Subcutaneous adipose tissue (tissue), 4 donors: ENCODE results near the gene TACC3. TPM values are rescaled to one million over a fixed set of nuclear protein-coding genes. Genes with fewer than 3 reads are reported as not detected.

Experiments used
- total RNA-seq, 4 donors: library from RNA; depleted of rRNA; stranded (reverse); fragments of >200 nt; gene quantifications; one replicate each; pipeline ENCODE4 v1.1.0, GENCODE V29; 2016
- TF ChIP-seq, protein P1 (sequence below): fragments of 450-650 bp; IDR thresholded peaks from one replicate; pipeline ENCODE4 v1.5.1; 2016; ENCODE audit warnings: low read depth, mild to moderate bottlenecking, control low read depth, antibody characterized with exemption, moderate library complexity

Gene TACC3
- total RNA-seq, 4 donors from 2014 or later = 3.9 to 18.1 (median 15.4) TPM

DNA sequence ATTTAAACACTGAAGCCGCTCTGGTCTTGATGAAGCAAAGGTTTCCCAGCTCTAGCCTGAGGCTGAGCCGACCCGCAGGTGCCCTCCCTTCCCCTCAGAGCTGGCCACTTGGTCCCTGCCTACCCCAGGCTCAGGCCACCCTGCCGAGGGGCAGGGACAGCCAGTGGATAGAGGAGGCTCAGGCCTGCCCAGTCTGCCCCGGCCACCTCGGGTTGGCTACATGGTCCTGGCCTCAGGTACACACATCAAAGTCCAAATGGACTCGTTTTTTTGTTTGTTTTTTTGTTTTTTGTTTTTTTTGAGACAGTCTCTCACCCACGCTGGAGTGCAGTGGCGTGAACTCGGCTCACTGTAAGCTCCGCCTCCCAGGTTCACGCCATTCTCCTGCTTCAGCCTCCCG is 23.8 kb downstream of the TACC3 start:
- TF ChIP-seq, protein P1, sequence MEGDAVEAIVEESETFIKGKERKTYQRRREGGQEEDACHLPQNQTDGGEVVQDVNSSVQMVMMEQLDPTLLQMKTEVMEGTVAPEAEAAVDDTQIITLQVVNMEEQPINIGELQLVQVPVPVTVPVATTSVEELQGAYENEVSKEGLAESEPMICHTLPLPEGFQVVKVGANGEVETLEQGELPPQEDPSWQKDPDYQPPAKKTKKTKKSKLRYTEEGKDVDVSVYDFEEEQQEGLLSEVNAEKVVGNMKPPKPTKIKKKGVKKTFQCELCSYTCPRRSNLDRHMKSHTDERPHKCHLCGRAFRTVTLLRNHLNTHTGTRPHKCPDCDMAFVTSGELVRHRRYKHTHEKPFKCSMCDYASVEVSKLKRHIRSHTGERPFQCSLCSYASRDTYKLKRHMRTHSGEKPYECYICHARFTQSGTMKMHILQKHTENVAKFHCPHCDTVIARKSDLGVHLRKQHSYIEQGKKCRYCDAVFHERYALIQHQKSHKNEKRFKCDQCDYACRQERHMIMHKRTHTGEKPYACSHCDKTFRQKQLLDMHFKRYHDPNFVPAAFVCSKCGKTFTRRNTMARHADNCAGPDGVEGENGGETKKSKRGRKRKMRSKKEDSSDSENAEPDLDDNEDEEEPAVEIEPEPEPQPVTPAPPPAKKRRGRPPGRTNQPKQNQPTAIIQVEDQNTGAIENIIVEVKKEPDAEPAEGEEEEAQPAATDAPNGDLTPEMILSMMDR = no peak

DNA sequence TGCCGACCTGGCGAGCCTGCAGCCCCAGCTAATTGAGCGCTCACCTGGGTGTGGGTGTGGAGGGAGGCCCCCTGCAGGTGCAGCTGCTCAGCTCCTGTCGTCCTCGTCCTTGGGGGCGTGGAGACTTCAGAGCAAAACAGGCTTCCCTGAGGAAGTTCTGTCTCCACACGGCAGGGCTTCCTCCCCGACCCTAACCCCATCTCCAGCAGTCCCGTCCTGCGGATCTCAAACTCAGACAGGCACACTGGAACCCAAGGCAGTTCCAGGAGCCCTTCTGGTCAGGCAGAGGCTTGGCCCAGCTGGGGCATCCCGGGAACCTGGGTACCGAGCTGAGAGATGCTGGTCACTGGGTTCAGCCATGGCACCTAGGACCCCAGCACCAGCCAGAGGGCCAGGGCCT is 24.4 kb downstream of the TACC3 start:
- TF ChIP-seq, protein P1 = no peak

DNA sequence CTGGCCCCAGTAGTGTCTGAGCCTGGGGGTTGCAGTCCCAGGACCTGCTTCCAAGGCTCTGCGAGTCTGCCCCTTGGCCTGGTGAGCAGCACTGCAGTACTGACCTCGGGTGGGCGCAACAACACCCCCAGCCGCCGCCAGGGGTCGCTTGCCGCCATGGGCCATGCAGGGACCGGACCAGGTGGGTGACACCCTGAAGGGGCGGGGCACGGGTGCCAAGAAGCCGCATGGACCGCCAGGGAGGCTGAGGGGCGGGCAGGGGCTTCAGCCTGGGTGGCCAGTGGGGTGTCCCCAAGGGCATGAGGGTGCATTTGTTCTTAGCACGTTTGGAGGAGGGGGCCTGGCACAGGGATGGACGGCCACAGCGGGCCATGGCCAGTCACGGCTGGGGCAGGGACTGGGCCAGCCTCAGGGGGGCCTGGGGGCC is 25.0 kb downstream of the TACC3 start:
- TF ChIP-seq, protein P1 = no peak

DNA sequence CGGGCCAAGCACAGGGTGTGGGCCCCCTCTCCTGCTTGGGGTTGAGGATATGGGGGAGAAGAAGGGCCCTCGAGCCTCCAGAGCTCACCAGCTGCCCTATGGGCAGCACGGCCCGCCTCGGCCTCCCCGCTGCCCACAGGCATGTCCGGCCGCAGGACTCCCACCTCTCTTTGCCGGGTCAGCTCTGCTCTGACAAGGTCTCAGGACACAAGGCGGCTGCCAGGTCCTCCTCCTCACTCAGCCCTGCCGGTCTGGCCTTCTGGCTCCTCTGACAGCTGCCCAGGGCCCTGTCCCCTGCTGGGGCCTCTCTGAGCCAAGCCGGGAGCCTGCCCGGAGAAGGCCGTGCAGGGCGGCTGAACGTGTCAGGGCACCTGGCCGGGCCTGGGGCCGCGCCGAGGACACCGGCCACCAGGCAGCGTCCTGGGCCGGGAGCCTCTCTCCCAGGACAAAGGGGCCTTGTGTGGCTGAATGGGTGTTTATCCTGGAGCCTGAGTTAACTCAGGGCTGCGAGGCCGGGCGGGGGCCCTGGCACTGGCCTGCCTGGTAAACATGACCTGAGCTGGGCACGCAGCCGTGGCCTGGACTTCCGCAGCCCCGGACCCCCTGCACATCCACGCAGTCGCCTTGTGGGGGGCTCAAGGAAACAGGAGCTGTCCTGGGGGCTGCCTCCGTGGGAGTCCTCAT is 25.7 kb downstream of the TACC3 start:
- TF ChIP-seq, protein P1 = no peak

DNA sequence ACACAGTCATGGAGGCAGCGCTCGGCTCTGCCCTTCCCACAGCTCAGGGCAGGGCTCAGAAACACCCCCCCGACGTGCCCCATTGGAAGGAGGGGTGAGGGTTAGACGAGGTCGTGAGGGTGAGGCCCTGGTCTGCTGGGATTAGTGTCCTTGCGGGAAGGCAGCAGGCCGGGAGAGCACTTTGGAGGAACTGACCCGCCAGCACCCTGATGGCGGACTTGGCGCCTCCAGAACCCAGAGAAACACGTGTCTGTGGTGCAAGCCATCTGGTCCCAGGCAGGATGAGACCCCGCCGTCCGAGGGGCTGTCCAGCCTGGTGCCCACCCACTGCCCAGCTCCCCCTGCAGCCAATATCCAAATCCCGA is 26.3 kb downstream of the TACC3 start:
- TF ChIP-seq, protein P1 = no peak

DNA sequence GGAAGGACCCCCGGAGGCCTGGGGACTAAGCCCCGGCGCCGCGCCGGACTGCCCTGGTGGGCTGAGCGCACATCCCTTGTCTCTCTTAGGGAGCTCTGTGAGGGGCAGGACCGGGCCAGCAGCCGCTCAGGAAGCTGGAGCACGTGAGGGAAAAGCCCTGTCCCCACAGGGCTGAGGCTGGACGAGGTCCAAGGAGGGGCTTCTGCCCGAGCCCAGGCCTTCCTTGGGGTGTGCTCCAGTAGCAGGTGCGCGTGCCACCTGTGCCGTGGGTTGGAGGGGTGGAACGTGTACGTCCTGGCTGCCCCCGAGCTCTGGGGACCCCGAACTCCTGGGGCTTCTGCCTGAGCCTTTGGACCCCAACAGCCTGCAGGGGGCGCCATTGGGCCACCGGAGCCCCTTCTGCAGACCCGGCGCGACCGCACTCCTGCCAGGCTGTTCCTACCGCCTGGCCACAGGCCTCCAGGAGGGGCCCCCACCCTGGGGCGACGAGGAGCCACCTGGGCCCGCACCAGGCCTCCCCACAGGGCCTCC is 27.2 kb downstream of the TACC3 start:
- TF ChIP-seq, protein P1 = no peak

DNA sequence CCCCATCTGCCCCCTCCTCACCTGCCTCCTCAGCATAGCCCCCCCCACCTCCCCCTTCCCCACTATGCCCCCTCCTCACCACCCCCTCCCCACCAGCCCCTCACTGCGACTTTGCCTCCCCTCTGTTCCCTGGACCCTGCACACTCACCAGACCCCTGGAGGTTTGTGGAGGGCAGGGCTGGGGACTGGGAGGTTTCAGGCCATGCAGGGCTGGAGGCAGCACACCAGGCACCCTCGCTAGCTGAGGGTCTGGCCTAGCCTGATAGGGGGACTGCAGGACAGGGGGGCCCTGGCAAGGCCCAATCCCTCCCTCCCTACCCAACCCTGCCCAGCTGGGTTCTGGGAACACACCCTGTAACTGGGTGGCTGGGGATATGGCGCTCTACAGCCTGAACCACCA is 28.0 kb downstream of the TACC3 start:
- TF ChIP-seq, protein P1 = no peak
